ENCODE results near the gene FBXL7. TPM values are rescaled to one million over a fixed set of nuclear protein-coding genes. Genes with fewer than 3 reads are reported as not detected.

Gene FBXL7
- total RNA-seq, 2 experiments from 2014 or later, result not detected

DNA sequence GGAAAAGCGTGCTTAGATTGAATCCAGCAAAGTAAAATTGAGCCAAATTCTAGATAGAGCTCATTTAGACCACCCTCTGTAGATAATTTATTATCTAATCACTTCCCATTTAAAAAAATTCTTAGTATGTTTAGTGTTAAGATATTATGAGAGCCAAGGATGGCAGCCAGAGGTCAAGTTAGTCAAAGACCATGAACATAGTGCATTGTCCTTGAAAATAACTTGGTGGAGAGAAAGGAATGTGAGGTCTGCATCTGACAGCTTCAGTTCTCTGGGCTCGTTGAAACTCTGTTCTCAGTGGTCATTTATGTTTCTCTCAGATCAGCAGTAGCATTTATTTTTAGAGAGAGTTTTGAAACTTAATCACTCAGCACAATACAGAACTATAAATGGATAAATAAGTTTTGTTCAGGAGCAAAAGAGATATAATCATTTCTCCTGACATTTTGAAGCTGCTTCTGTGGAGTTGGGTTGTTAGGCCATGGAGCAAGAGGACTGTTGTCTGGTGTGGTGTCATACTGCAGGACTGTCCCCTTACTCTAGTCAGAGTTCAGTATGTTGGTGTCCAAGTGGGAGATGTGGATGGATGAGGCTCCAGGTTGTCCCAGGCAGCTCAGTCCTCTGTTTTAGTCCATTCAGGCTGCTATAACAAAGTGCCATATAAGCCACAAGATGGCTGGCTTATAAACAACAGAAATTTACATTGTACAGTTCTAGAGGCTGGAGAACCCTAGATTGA, 337.7 kb downstream of the FBXL7 start:
- Histone ChIP-seq H3K36me3 (ENCODE audit: insufficient read depth, low read length) (no peaks in the 10 kb centered on the region), H2AFZ (ENCODE audit: low read length) (no peak overlapping the region), H3K27ac (ENCODE audit: low read depth, low read length, poor library complexity, severe bottlenecking) (no peak overlapping the region), H3K4me2 (ENCODE audit: low read length) (no peak overlapping the region), H4K20me1 (ENCODE audit: insufficient read depth, low read length) (no peaks in the 10 kb centered on the region), H3K79me2 (ENCODE audit: insufficient read depth, low read depth, low read length) (no peaks in the 10 kb centered on the region), H3K9me3 (ENCODE audit: low read length) (no peaks in the 10 kb centered on the region), H3K9me2 (ENCODE audit: insufficient read depth, low read length) (no peaks in the 10 kb centered on the region), H3K4me3 (ENCODE audit: low read depth, low read length, poor library complexity, severe bottlenecking) (no peak overlapping the region), H3K4me1 (ENCODE audit: insufficient read depth, low read length, poor library complexity, severe bottlenecking) (no peaks in the 10 kb centered on the region)
- intact Hi-C loops (cut with micrococcal nuclease; ENCODE audit: unreplicated experiment), result no loop called here
- no TSS peak for BruUV-seq (replicated peaks)
- TF ChIP-seq, protein P1, sequence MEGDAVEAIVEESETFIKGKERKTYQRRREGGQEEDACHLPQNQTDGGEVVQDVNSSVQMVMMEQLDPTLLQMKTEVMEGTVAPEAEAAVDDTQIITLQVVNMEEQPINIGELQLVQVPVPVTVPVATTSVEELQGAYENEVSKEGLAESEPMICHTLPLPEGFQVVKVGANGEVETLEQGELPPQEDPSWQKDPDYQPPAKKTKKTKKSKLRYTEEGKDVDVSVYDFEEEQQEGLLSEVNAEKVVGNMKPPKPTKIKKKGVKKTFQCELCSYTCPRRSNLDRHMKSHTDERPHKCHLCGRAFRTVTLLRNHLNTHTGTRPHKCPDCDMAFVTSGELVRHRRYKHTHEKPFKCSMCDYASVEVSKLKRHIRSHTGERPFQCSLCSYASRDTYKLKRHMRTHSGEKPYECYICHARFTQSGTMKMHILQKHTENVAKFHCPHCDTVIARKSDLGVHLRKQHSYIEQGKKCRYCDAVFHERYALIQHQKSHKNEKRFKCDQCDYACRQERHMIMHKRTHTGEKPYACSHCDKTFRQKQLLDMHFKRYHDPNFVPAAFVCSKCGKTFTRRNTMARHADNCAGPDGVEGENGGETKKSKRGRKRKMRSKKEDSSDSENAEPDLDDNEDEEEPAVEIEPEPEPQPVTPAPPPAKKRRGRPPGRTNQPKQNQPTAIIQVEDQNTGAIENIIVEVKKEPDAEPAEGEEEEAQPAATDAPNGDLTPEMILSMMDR (conservative IDR thresholded peaks at IDR 0.05; ENCODE audit: low read length), result no peak
- no peak for TF ChIP-seq EZH2phosphoT487 (IDR thresholded peaks at IDR 0.05; ENCODE audit: borderline replicate concordance, low read depth, low read length)
- no peak for DNase-seq (ENCODE audit: low spot score)
- POLR2A ChIA-PET, result interaction anchor here (0.6 kb wide), 1 partner anchor 12 kb away, joined by 3 read pairs; no protein-coding TSS in a partner anchor
- CTCF ChIA-PET (ENCODE audit: unreplicated experiment), result no interaction called here

DNA sequence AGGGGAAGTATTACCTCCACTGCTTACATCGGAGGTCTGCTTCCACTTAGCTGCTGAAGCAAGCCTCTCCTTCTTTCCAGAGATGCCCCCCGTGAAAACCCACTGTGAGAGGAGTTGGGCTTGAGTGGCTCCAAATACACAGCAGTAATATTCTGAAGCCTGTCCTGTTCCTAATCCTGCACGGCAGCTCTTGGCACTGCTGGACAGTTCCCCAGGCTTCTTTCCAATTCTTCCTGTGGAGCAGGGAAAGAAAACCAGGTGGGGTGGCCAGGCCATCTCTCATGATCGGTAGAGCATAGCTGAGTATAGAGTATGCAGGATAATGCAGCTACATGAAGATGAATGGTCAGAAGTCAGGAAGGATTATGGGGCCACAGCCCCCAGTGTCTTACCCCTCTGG, 344.3 kb downstream of the FBXL7 start:
- Histone ChIP-seq H3K36me3 (ENCODE audit: insufficient read depth, low read length) (no peaks in the 10 kb centered on the region), H3K4me2 (ENCODE audit: low read length) (no peak overlapping the region), H2AFZ (ENCODE audit: low read length) (no peak overlapping the region), H3K4me1 (ENCODE audit: insufficient read depth, low read length, poor library complexity, severe bottlenecking) (no peaks in the 10 kb centered on the region), H3K79me2 (ENCODE audit: insufficient read depth, low read depth, low read length) (no peaks in the 10 kb centered on the region), H3K27ac (ENCODE audit: low read depth, low read length, poor library complexity, severe bottlenecking) (no peak overlapping the region), H3K9me2 (ENCODE audit: insufficient read depth, low read length) (no peaks in the 10 kb centered on the region), H3K4me3 (ENCODE audit: low read depth, low read length, poor library complexity, severe bottlenecking) (no peak overlapping the region), H4K20me1 (ENCODE audit: insufficient read depth, low read length) (no peaks in the 10 kb centered on the region), H3K9me3 (ENCODE audit: low read length) (no peaks in the 10 kb centered on the region)
- no peak for DNase-seq (ENCODE audit: low spot score)
- BruUV-seq (replicated peaks), result no TSS peak
- TF ChIP-seq, protein P1 (conservative IDR thresholded peaks at IDR 0.05; ENCODE audit: low read length), result no peak
- TF ChIP-seq EZH2phosphoT487 (IDR thresholded peaks at IDR 0.05; ENCODE audit: borderline replicate concordance, low read depth, low read length), result no peak
- intact Hi-C loops (cut with micrococcal nuclease; ENCODE audit: unreplicated experiment), result no loop called here
- POLR2A ChIA-PET, result interaction anchor here (1.2 to 1.7 kb wide), 2 partner anchors 12 to 20 kb away, joined by 4 read pairs; no protein-coding TSS in a partner anchor
- CTCF ChIA-PET (ENCODE audit: unreplicated experiment), result no interaction called here

DNA sequence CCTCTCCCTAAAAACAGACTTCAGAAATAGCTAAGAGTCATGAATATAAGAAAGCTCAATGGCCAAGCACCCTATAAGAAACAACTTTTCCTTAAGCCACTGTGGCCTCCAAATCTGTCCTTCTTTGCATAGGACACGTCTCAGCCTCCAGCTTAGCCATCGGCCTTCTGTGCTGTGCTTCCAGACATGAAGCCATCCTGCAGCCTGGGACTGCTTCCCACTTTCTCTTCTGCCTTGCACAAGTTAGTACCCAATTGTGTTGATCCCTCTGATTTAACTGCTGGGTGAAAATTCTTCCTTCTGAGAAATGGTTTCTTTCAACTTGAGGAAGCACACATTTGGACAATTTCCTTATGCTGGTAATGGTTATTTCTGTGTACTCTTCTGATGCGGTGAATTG, 344.9 kb downstream of the FBXL7 start:
- ChIA-PET POLR2A (interaction anchor here (1.2 to 1.7 kb wide), 2 partner anchors 11 to 20 kb away, joined by 4 read pairs; no protein-coding TSS in a partner anchor), CTCF (ENCODE audit: unreplicated experiment) (no interaction called here)
- Histone ChIP-seq H3K79me2 (ENCODE audit: insufficient read depth, low read depth, low read length) (no peaks in the 10 kb centered on the region), H3K27ac (ENCODE audit: low read depth, low read length, poor library complexity, severe bottlenecking) (no peak overlapping the region), H3K4me1 (ENCODE audit: insufficient read depth, low read length, poor library complexity, severe bottlenecking) (no peaks in the 10 kb centered on the region), H3K4me2 (ENCODE audit: low read length) (no peak overlapping the region), H3K9me2 (ENCODE audit: insufficient read depth, low read length) (no peaks in the 10 kb centered on the region), H4K20me1 (ENCODE audit: insufficient read depth, low read length) (no peaks in the 10 kb centered on the region), H3K36me3 (ENCODE audit: insufficient read depth, low read length) (no peaks in the 10 kb centered on the region), H2AFZ (ENCODE audit: low read length) (no peak overlapping the region), H3K9me3 (ENCODE audit: low read length) (no peaks in the 10 kb centered on the region), H3K4me3 (ENCODE audit: low read depth, low read length, poor library complexity, severe bottlenecking) (no peak overlapping the region)
- TF ChIP-seq, protein P1 (conservative IDR thresholded peaks at IDR 0.05; ENCODE audit: low read length), result no peak
- TF ChIP-seq EZH2phosphoT487 (IDR thresholded peaks at IDR 0.05; ENCODE audit: borderline replicate concordance, low read depth, low read length), result no peak
- no TSS peak for BruUV-seq (replicated peaks)
- intact Hi-C loops (cut with micrococcal nuclease; ENCODE audit: unreplicated experiment), result no loop called here
- DNase-seq (ENCODE audit: low spot score), result no peak
